ENCODE results near the gene SP2. TPM values are rescaled to one million over a fixed set of nuclear protein-coding genes. Genes with fewer than 3 reads are reported as not detected.

SP2 gene
- total RNA-seq, 1 donor from 2014 or later: 19.4 TPM

GRCh38 chr17:47902039-47902744, 6.2 kb downstream of the SP2 start:
- intact Hi-C loops (cut with DNase I): no loop called here
- Histone ChIP-seq H3K4me3 (no peak overlapping the region), H3K4me1 (peaks cover 63% of the 10 kb centered on the region), H3K36me3 (peaks cover 19% of the 10 kb centered on the region), H3K27ac (peak overlapping the region; percentile 64), H3K27me3 (ENCODE audit: low read depth) (no peaks in the 10 kb centered on the region), H3K9me3 (no peaks in the 10 kb centered on the region)
- ATAC-seq: no peak
- no peak for TF ChIP-seq CTCF (IDR thresholded peaks at IDR 0.05)
- DNase-seq: no peak

DNA sequence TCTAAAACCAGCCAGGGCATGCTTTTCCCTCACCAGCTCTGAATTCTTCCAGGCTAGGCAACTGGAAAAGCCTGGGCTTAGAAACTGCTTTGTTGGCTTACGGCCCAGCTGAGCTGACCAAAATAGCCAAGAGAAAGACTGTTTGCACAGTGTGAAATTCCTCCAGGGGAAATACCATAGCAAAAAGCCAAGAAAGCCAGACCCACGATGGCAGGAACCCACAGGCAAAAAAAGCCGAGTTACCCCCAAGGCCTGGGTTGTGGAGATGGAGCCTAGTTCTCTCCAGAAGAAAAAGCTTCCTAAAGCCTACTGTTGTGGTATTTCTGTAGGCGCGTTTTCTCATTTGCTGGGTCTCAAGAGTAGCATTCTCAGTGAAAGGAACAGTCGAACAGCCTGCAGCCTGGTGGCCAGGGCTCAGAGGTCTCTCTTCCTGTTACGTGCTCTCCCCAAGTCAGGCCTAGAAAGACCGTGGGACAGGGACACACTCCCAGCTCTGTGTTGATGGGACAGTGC, 9.2 kb downstream of the SP2 start:
- Histone ChIP-seq H3K36me3 (peaks cover 7% of the 10 kb centered on the region), H3K4me1 (peaks cover 44% of the 10 kb centered on the region), H3K27me3 (ENCODE audit: low read depth) (no peaks in the 10 kb centered on the region), H3K27ac (peak overlapping the region; percentile 76), H3K9me3 (no peaks in the 10 kb centered on the region), H3K4me3 (no peak overlapping the region)
- TF ChIP-seq CTCF (IDR thresholded peaks at IDR 0.05): no peak
- ATAC-seq (peak; percentile 78 to 83), DNase-seq (peak; percentile 59)
- intact Hi-C loops (cut with DNase I): no loop called here

DNA sequence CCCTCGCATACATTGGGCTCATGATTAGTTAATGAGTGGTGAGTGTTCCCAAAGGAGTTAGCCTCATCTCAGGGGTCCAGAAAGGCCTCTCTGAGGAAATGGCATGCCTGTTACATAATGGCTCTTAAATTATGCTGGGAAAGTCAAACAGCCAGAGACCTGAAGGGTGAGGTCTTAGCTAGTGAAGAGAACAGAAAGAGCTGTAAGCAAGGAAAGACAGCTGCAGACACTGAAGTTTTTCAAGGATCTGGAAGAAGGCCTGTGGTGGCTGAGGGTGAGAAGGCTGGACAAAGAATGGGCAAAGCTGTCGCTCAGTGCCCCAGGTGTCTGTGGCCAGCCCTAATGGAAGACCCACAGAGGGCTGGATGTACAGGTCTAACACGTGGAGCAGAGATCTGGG, 10.4 kb downstream of the SP2 start:
- Histone ChIP-seq H3K9me3 (no peaks in the 10 kb centered on the region), H3K27me3 (ENCODE audit: low read depth) (no peaks in the 10 kb centered on the region), H3K36me3 (no peaks in the 10 kb centered on the region), H3K27ac (peak overlapping the region; percentile 76), H3K4me1 (peaks cover 36% of the 10 kb centered on the region), H3K4me3 (no peak overlapping the region)
- no peak for TF ChIP-seq CTCF (IDR thresholded peaks at IDR 0.05)
- intact Hi-C loops (cut with DNase I): no loop called here
- DNase-seq (no peak), ATAC-seq (peak in 1 of 2 donors; percentile 52)

GRCh38 chr17:47907932-47908562, 12.0 kb downstream of the SP2 start:
- H3K27me3 ChIP-seq (ENCODE audit: low read depth): no peaks in the 10 kb centered on the region
- ATAC-seq: peak; percentile 34 to 38
- no peak overlapping the region for H3K4me3 ChIP-seq
- no peaks in the 10 kb centered on the region for H3K9me3 ChIP-seq
- DNase-seq: no peak
- H3K4me1 ChIP-seq: peaks cover 34% of the 10 kb centered on the region
- peak overlapping the region; percentile 1 for H3K27ac ChIP-seq
- intact Hi-C loops (cut with DNase I): no loop called here
- no peak for TF ChIP-seq CTCF (IDR thresholded peaks at IDR 0.05)
- no peaks in the 10 kb centered on the region for H3K36me3 ChIP-seq

DNA sequence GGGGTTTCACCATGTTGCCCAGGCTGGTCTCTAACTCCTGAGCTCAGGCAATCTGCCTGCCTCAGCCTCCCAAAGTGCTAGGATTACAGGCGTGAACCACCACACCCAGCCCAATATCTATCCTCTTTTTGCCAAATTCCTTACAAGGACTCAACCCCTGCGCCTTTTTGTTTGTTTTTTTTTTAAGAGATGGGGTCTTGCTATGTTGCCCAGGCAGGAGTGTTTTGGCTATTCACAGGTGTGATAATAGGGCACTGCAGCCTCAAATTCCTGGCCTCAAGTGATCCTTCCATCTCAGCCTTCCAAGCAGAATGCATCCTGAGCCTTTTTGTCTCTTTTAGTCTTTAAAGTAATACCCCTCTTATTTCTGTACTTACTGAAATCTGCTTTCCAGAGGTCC, 17.0 kb downstream of the SP2 start:
- Histone ChIP-seq H3K4me3 (no peak overlapping the region), H3K9me3 (no peaks in the 10 kb centered on the region), H3K36me3 (peaks cover 22% of the 10 kb centered on the region), H3K27me3 (ENCODE audit: low read depth) (no peaks in the 10 kb centered on the region), H3K27ac (no peak overlapping the region), H3K4me1 (peaks cover 8% of the 10 kb centered on the region)
- ATAC-seq: no peak
- no peak for DNase-seq
- intact Hi-C loops (cut with DNase I): no loop called here
- no peak for TF ChIP-seq CTCF (IDR thresholded peaks at IDR 0.05)

Data from lower lobe of right lung (tissue), 2 donors.